CD14-positive monocyte (primary cell): Measurements from ENCODE around the gene HVCN1. TPM values are rescaled to one million over a fixed set of nuclear protein-coding genes. Genes with fewer than 3 reads are reported as not detected.
A peak's percentile ranks its signal among the peaks of the same experiment; 100 is the strongest.

Experiments
- DNase-seq, 3 donors: peaks; one replicate each; pipeline ENCODE4 v3.0.0-alpha.2; 2011 to 2022
- H2AFZ ChIP-seq: 2 replicates; pipeline ENCODE4 v1.6.0; 2012; ENCODE audit warnings: mild to moderate bottlenecking, low read depth, low read length, inconsistent platforms; ENCODE audit not compliant: insufficient read depth, poor library complexity, severe bottlenecking
- H3K27ac ChIP-seq, 2 donors: 1 replicate in 1 of 2; 2 replicates in 1 of 2; pipeline ENCODE4 v1.5.1; 2012 to 2013; ENCODE audit warnings: low read length in 2 of 2, control low read depth in 1 of 2, inconsistent platforms in 1 of 2, low read depth in 1 of 2, mild to moderate bottlenecking in 1 of 2
- H3K27me3 ChIP-seq, 2 donors: one replicate each; pipeline versions ENCODE4 v1.6.0 to v1.6.1; 2011 to 2013; ENCODE audit warnings: low read length in 2 of 2; ENCODE audit not compliant: control insufficient read depth in 2 of 2, insufficient read depth in 2 of 2
- H3K36me3 ChIP-seq, 2 donors: replicated peaks in 1 of 2; 1 replicate in 1 of 2; 2 replicates in 1 of 2; pipeline versions ENCODE4 v1.5.1 to v1.6.1; 2012 to 2013; ENCODE audit warnings: low read length in 2 of 2, control low read depth in 1 of 2, inconsistent platforms in 1 of 2, mild to moderate bottlenecking in 1 of 2; ENCODE audit not compliant: insufficient read depth in 2 of 2, control insufficient read depth in 1 of 2
- H3K4me1 ChIP-seq, 2 donors: 1 replicate in 1 of 2; 2 replicates in 1 of 2; pipeline versions ENCODE4 v1.5.1 to v1.6.1; 2012 to 2013; ENCODE audit warnings: low read length in 2 of 2, control low read depth in 1 of 2, inconsistent platforms in 1 of 2, mild to moderate bottlenecking in 1 of 2, moderate library complexity in 1 of 2; ENCODE audit not compliant: insufficient read depth in 2 of 2, control insufficient read depth in 1 of 2
- H3K4me2 ChIP-seq: replicated peaks from 2 replicates; pipeline ENCODE3; 2012; ENCODE audit warnings: low read length, moderate library complexity, mild to moderate bottlenecking; ENCODE audit not compliant: poor library complexity, severe bottlenecking; ENCODE audit errors: extremely low read depth
- H3K4me3 ChIP-seq, 3 experiments: fragments of 200-600 bp in 1 of 3; sonication (generic) in 1 of 3; replicated peaks in 1 of 3; 1 replicate in 2 of 3; 2 replicates in 1 of 3; pipeline ENCODE4 v1.5.1; 2011 to 2013; ENCODE audit warnings: low read length in 3 of 3, mild to moderate bottlenecking in 3 of 3, control low read depth in 2 of 3, low read depth in 2 of 3, inconsistent platforms in 1 of 3, moderate library complexity in 1 of 3
- H3K79me2 ChIP-seq: 2 replicates; pipeline ENCODE4 v1.6.0; 2012; ENCODE audit warnings: mild to moderate bottlenecking, control low read depth, inconsistent platforms, low read length, moderate library complexity; ENCODE audit not compliant: insufficient read depth
- H3K9ac ChIP-seq: 2 replicates; pipeline ENCODE4 v1.6.0; 2017; ENCODE audit warnings: low read length, mild to moderate bottlenecking; ENCODE audit not compliant: insufficient read depth, poor library complexity, severe bottlenecking
- H3K9me3 ChIP-seq, 2 donors: replicated peaks in 1 of 2; 1 replicate in 1 of 2; 2 replicates in 1 of 2; pipeline versions ENCODE4 v1.5.1 to v1.6.1; 2012 to 2013; ENCODE audit warnings: low read length in 2 of 2, control low read depth in 1 of 2; ENCODE audit not compliant: control insufficient read depth in 1 of 2, insufficient read depth in 1 of 2
- H4K20me1 ChIP-seq: 2 replicates; pipeline ENCODE4 v1.6.0; 2012; ENCODE audit warnings: mild to moderate bottlenecking, low read length, control low read depth, moderate library complexity; ENCODE audit not compliant: insufficient read depth
- H3K27ac Mint-ChIP-seq, 7 donors: one replicate each; pipeline ENCODE4 v1.8.0; 2020; ENCODE audit warnings: mild to moderate bottlenecking in 7 of 7, mixed read lengths in 7 of 7, moderate library complexity in 6 of 7, inconsistent platforms in 2 of 7
- H3K27me3 Mint-ChIP-seq, 3 donors: one replicate each; pipeline ENCODE4 v1.8.0; 2021 to 2022; ENCODE audit warnings: low read depth in 3 of 3, mild to moderate bottlenecking in 3 of 3, mixed read lengths in 3 of 3, moderate library complexity in 3 of 3, inconsistent platforms in 1 of 3
- H3K36me3 Mint-ChIP-seq, 2 donors: one replicate each; pipeline ENCODE4 v1.8.0; 2020; ENCODE audit warnings: mixed read lengths in 2 of 2, inconsistent platforms in 1 of 2, mild to moderate bottlenecking in 1 of 2
- H3K4me1 Mint-ChIP-seq: one replicate; pipeline ENCODE4 v1.8.0; 2020; ENCODE audit warnings: mild to moderate bottlenecking, mixed read lengths
- H3K4me3 Mint-ChIP-seq, 2 donors: one replicate each; pipeline ENCODE4 v1.8.0; 2020; ENCODE audit warnings: mild to moderate bottlenecking in 2 of 2, mixed read lengths in 2 of 2, moderate library complexity in 1 of 2
- H3K9me3 Mint-ChIP-seq, 7 donors: one replicate each; pipeline ENCODE4 v1.8.0; 2020 to 2022; ENCODE audit warnings: mixed read lengths in 7 of 7, mild to moderate bottlenecking in 6 of 7, moderate library complexity in 6 of 7, inconsistent platforms in 2 of 7
- CTCF ChIP-seq: fragments of 200-600 bp; IDR thresholded peaks from one replicate; pipeline ENCODE4 v1.8.0; 2022; ENCODE audit warnings: antibody characterized with exemption, mild to moderate bottlenecking
- WGBS: methylation state at CpG from one replicate; pipeline ENCODE4 v1.1.5; 2013; ENCODE audit warnings: missing lambda C conversion rate; ENCODE audit not compliant: insufficient coverage; 5-methylcytosine and 5-hydroxymethylcytosine counted together
- intact Hi-C, 2 donors: fragments of 100-400 bp; cut with micrococcal nuclease; formaldehyde crosslinking; loops; one replicate each; pipeline versions ENCODE4 v1.15.0 to v1.15.1; 2023
- polyA plus RNA-seq, 3 donors: library from polyadenylated mRNA; depleted of rRNA in 1 of 3; unstranded in 2 of 3; stranded (reverse) in 1 of 3; fragments of 300-500 nt in 2 of 3; fragments of >200 nt in 1 of 3; fragmentation: Illumina TruSeq in 2 of 3; gene quantifications; 1 replicate in 2 of 3; 2 replicates in 1 of 3; pipeline ENCODE4 v1.2.3, GENCODE V29; 2012 to 2021

The HVCN1 gene
- polyA plus RNA-seq, 3 donors, result 119 to 167 (median 121) TPM

- Mint-ChIP-seq H3K27me3 (peaks cover 0 to 5% (median 3%) of the 10 kb centered on the region in 3 donors), H3K9me3 (peaks cover 0 to 1% (median 0%) of the 10 kb centered on the region in 7 donors), H3K4me1 (peaks cover 2% of the 10 kb centered on the region), H3K4me3 (no peak overlapping the region), H3K36me3 (no peaks in the 10 kb centered on the region), H3K27ac (no peak overlapping the region)
- Histone ChIP-seq H4K20me1 (no peaks in the 10 kb centered on the region), H2AFZ (no peak overlapping the region), H3K4me2 (no peak overlapping the region), H3K79me2 (no peaks in the 10 kb centered on the region), H3K9ac (no peak overlapping the region), H3K4me3 (no peak overlapping the region), H3K4me1 (peaks cover 0 to 5% of the 10 kb centered on the region in 2 donors), H3K9me3 (no peaks in the 10 kb centered on the region), H3K27ac (no peak overlapping the region), H3K27me3 (no peaks in the 10 kb centered on the region), H3K36me3 (no peaks in the 10 kb centered on the region)
- intact Hi-C loops, result loop anchor here in 1 of 2 donors (10.0 kb wide), 1 partner anchor 62 kb away; the partner anchor contains the start of gene HVCN1
- no peak for TF ChIP-seq CTCF
- DNase-seq, result no peak
- WGBS, result no CpG with 5 or more reads among the region's 3 CpGs
These were observed 66.3 kb downstream of the HVCN1 start for GRCh38 chr12:110622582-110622981.

GRCh38 chr12:110619534-110619953 lies 69.4 kb downstream of the HVCN1 start:
- H3K4me1 ChIP-seq, result peaks cover under 1 to 2% of the 10 kb centered on the region in 2 donors

More at GRCh38 chr12:110619534-110619953, 69.4 kb downstream of the HVCN1 start:
- Histone ChIP-seq H3K27ac (no peak overlapping the region), H3K27me3 (no peaks in the 10 kb centered on the region), H4K20me1 (no peaks in the 10 kb centered on the region), H3K9ac (no peak overlapping the region), H3K9me3 (no peaks in the 10 kb centered on the region), H3K4me3 (no peak overlapping the region), H2AFZ (no peak overlapping the region), H3K36me3 (no peaks in the 10 kb centered on the region), H3K4me2 (no peak overlapping the region), H3K79me2 (no peaks in the 10 kb centered on the region)
- TF ChIP-seq CTCF, result no peak
- H3K4me1 Mint-ChIP-seq, result peaks cover 2% of the 10 kb centered on the region
- peaks cover 0 to 3% of the 10 kb centered on the region in 2 donors for H3K36me3 Mint-ChIP-seq
- intact Hi-C loops, result loop anchor here in 1 of 2 donors (5.0 kb wide), 1 partner anchor 117 kb away; the partner anchor contains the start of genes RAD9B and VPS29
- peaks cover 0 to 5% (median 3%) of the 10 kb centered on the region in 3 donors for H3K27me3 Mint-ChIP-seq
- peaks cover 0 to 1% (median 0%) of the 10 kb centered on the region in 7 donors for H3K9me3 Mint-ChIP-seq
- H3K4me3 Mint-ChIP-seq, result no peak overlapping the region
- no peak overlapping the region for H3K27ac Mint-ChIP-seq
- 91% methylated on average over 2 of the region's 4 CpGs for WGBS
- DNase-seq, result peak in 1 of 3 donors; percentile 46
